ENCODE measurements around the gene PRDM16. TPM values are rescaled to one million over a fixed set of nuclear protein-coding genes. Genes with fewer than 3 reads are reported as not detected.

The PRDM16 gene
- polyA plus RNA-seq, 1 of the 3 experiments (the other 2 are of a cell fraction) = not detected

GRCh38 chr1:3242408-3243260, 173.6 kb downstream of the PRDM16 start:
- H3K9me2 ChIP-seq = no peaks in the 10 kb centered on the region
- TF ChIP-seq RAD21 (IDR thresholded peaks at IDR 0.05; ENCODE audit: low read length) (no peak), SMC3 (IDR thresholded peaks at IDR 0.05; ENCODE audit: low read depth, low read length) (no peak), MEF2A (IDR thresholded peaks at IDR 0.05; ENCODE audit: borderline replicate concordance, low read depth) (no peak), TCF12 (IDR thresholded peaks at IDR 0.05) (no peak), JUND (IDR thresholded peaks at IDR 0.05) (no peak), TAF1 (IDR thresholded peaks at IDR 0.05; ENCODE audit: borderline replicate concordance, low read depth, low read length) (no peak), YY1 (IDR thresholded peaks at IDR 0.05; ENCODE audit: low read depth) (no peak), IRF3 (IDR thresholded peaks at IDR 0.05; ENCODE audit: low read depth, low read length) (no peak), POLR2AphosphoS5 (IDR thresholded peaks at IDR 0.05; ENCODE audit: low read depth, low read length) (no peak), GABPA (IDR thresholded peaks at IDR 0.05; ENCODE audit: low read depth) (no peak), MXI1 (IDR thresholded peaks at IDR 0.05; ENCODE audit: low read depth, low read length) (no peak), ZBTB33 (IDR thresholded peaks at IDR 0.05; ENCODE audit: borderline replicate concordance, low read depth) (no peak)
- TF ChIP-seq, protein P1, sequence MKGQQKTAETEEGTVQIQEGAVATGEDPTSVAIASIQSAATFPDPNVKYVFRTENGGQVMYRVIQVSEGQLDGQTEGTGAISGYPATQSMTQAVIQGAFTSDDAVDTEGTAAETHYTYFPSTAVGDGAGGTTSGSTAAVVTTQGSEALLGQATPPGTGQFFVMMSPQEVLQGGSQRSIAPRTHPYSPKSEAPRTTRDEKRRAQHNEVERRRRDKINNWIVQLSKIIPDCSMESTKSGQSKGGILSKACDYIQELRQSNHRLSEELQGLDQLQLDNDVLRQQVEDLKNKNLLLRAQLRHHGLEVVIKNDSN (IDR thresholded peaks at IDR 0.05; ENCODE audit: borderline replicate concordance, low read depth) = no peak
- TF ChIP-seq, protein P2, sequence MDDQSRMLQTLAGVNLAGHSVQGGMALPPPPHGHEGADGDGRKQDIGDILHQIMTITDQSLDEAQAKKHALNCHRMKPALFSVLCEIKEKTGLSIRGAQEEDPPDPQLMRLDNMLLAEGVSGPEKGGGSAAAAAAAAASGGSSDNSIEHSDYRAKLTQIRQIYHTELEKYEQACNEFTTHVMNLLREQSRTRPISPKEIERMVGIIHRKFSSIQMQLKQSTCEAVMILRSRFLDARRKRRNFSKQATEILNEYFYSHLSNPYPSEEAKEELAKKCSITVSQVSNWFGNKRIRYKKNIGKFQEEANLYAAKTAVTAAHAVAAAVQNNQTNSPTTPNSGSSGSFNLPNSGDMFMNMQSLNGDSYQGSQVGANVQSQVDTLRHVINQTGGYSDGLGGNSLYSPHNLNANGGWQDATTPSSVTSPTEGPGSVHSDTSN (IDR thresholded peaks at IDR 0.05) = no peak
- no peaks in the 10 kb centered on the region for H3K36me3 ChIP-seq (replicated peaks in 1 of 2; ENCODE audit: control insufficient read depth in 1 of 2, insufficient read depth in 2 of 2, low read length in 1 of 2)
- POLR2A ChIA-PET = no interaction called here
- H3K79me2 ChIP-seq (ENCODE audit: insufficient read depth) = no peaks in the 10 kb centered on the region
- no peaks in the 10 kb centered on the region; the same call in 1 of the 2 replicates for H3K27me3 ChIP-seq (ENCODE audit: insufficient read depth)
- H3K9me3 ChIP-seq = no peaks in the 10 kb centered on the region
- H4K20me1 ChIP-seq (ENCODE audit: insufficient read depth) = no peaks in the 10 kb centered on the region
- no peaks in the 10 kb centered on the region for H3K4me1 ChIP-seq (ENCODE audit: control insufficient read depth in 1 of 2, insufficient read depth in 2 of 2, low read depth in 1 of 2, low read length in 1 of 2)
- H2AFZ ChIP-seq (ENCODE audit: low read depth) = no peak overlapping the region
- no peak overlapping the region for H3K27ac ChIP-seq (ENCODE audit: low read depth in 2 of 2, low read length in 1 of 2)
- DNase-seq = no peak
- H3K4me3 ChIP-seq (ENCODE audit: low read depth in 2 of 2, low read length in 1 of 2) = no peak overlapping the region
- H3F3A ChIP-seq (replicated peaks; ENCODE audit: insufficient read depth) = no peaks in the 10 kb centered on the region
- H3K4me2 ChIP-seq = no peak overlapping the region
- CTCF ChIA-PET = no interaction called here
- H3K9ac ChIP-seq = no peak overlapping the region
- WGBS (ENCODE audit: low lambda C conversion rate) = 42% methylated on average over 18 of the region's 35 CpGs

All from SK-N-SH (cell line).